Renal pelvis (tissue), 4 donors: Measurements from ENCODE around the gene C3orf52. TPM values are rescaled to one million over a fixed set of nuclear protein-coding genes. Genes with fewer than 3 reads are reported as not detected.

Experiments used
- DNase-seq: peaks from one replicate; pipeline ENCODE4 v3.0.0-alpha.2; 2013
- polyA plus RNA-seq, 3 donors: library from polyadenylated mRNA; unstranded; fragments of 120-200 nt; gene quantifications; one replicate each; pipeline ENCODE4 v1.2.1, GENCODE V29; 2013; ENCODE audit not compliant: insufficient read length in 3 of 3

The C3orf52 gene
- polyA plus RNA-seq, 3 donors: 4.9 to 6.8 (median 5.3) TPM

GRCh38 chr3:112083239-112083638 lies 3.0 kb upstream of the C3orf52 start:
- no peak for DNase-seq

GRCh38 chr3:112084980-112085705 lies 1.0 kb upstream of the C3orf52 start:
- no peak for DNase-seq

GRCh38 chr3:112085735-112086075 lies 484 bp upstream of the C3orf52 start:
- DNase-seq: no peak

- DNase-seq: no peak
These were observed 811 bp downstream of the C3orf52 start for GRCh38 chr3:112086875-112087524.

- no peak for DNase-seq
These were observed 1.6 kb downstream of the C3orf52 start for GRCh38 chr3:112087746-112088145.

- no peak for DNase-seq
These were observed 2.8 kb downstream of the C3orf52 start for GRCh38 chr3:112088944-112089343.

- DNase-seq: no peak
These were observed 4.0 kb downstream of the C3orf52 start for GRCh38 chr3:112089956-112090886.

GRCh38 chr3:112090887-112091586 lies 4.8 kb downstream of the C3orf52 start:
- no peak for DNase-seq

- DNase-seq: no peak
These were observed 6.4 kb downstream of the C3orf52 start for GRCh38 chr3:112092496-112093179.

- no peak for DNase-seq
These were observed 7.0 kb downstream of the C3orf52 start for GRCh38 chr3:112093180-112093522.

- no peak for DNase-seq
These were observed 9.5 kb downstream of the C3orf52 start for GRCh38 chr3:112095731-112096130.

- no peak for DNase-seq
These were observed 10.0 kb downstream of the C3orf52 start for GRCh38 chr3:112096176-112096575.

GRCh38 chr3:112097378-112097777 lies 11.2 kb downstream of the C3orf52 start:
- no peak for DNase-seq

- DNase-seq: no peak
These were observed 15.7 kb downstream of the C3orf52 start for GRCh38 chr3:112101916-112102315.

GRCh38 chr3:112104774-112105173 lies 18.6 kb downstream of the C3orf52 start:
- DNase-seq: no peak

GRCh38 chr3:112109322-112109721 lies 23.1 kb downstream of the C3orf52 start:
- no peak for DNase-seq

- DNase-seq: no peak
These were observed 25.7 kb downstream of the C3orf52 start for GRCh38 chr3:112111785-112112402.

GRCh38 chr3:112114576-112115160 lies 28.5 kb downstream of the C3orf52 start:
- no peak for DNase-seq

- no peak for DNase-seq
These were observed 29.1 kb downstream of the C3orf52 start for GRCh38 chr3:112115161-112115739.

GRCh38 chr3:112115806-112116383 lies 29.7 kb downstream of the C3orf52 start:
- no peak for DNase-seq
